K562 (cell line): ENCODE data around the gene GPR21. TPM values are rescaled to one million over a fixed set of nuclear protein-coding genes. Genes with fewer than 3 reads are reported as not detected.

Experiments used
- ATAC-seq: fragments of 200-7000 bp; cut with Tn5 transposase; 3 replicates; pipeline ENCODE4 v1.9.1; 2020; ENCODE audit warnings: moderate library complexity
- BruUV-seq: library from RNA; stranded (reverse); fragments of 400-500 nt; replicated peaks from 2 replicates; lab custom pipeline; 2021; lab: Mats Ljungman, UMichigan
- CTCF ChIA-PET: fragments of 300-600 bp; formaldehyde crosslinking; extraction: SDS; loops from one replicate; lab custom pipeline; 2021; ENCODE audit warnings: low intra/inter-chr PET ratio; lab: Yijun Ruan, JAX
- POLR2A ChIA-PET: fragments of 300-600, 350-650 bp; sonication (Branson Sonifier 250); formaldehyde crosslinking; extraction: SDS; loops from one replicate; lab custom pipeline; 2021; ENCODE audit warnings: antibody characterized with exemption, inconsistent platforms; lab: Yijun Ruan, JAX
- DNase-seq, 4 experiments: peaks; one replicate each; pipeline versions ENCODE4 v3.0.0 to v3.0.0-alpha.2; 2011 to 2018; ENCODE audit warnings: low spot score in 3 of 4, mixed read lengths in 3 of 4; ENCODE audit errors: extremely low read depth in 1 of 4
- FAIRE-seq: peaks from 2 replicates; lab custom pipeline; 2011; peaks lifted over from hg19 to GRCh38; lab: Jason Lieb, UNC
- H2AFZ ChIP-seq: 2 replicates; pipeline ENCODE4 v1.6.0; 2011; ENCODE audit warnings: low read depth, low read length, control low read depth, inconsistent platforms
- H3K27ac ChIP-seq: fragments of 200-600 bp; 3 replicates; pipeline ENCODE4 v1.8.0; 2011; ENCODE audit warnings: low read depth, mild to moderate bottlenecking, control low read depth, inconsistent platforms, low read length, moderate library complexity, mixed read lengths; ENCODE audit errors: extremely low read depth
- H3K27me3 ChIP-seq, 2 experiments: fragments of 300-600 bp in 1 of 2; 2 replicates in 1 of 2; 3 replicates in 1 of 2; pipeline versions ENCODE4 v1.6.0 to v1.8.0; 2011; ENCODE audit warnings: inconsistent platforms in 2 of 2, low read length in 2 of 2, mild to moderate bottlenecking in 1 of 2, mixed read lengths in 1 of 2, moderate library complexity in 1 of 2; ENCODE audit not compliant: control insufficient read depth in 2 of 2, insufficient read depth in 2 of 2
- H3K36me3 ChIP-seq: fragments of 300-600 bp; 3 replicates; pipeline ENCODE4 v1.8.0; 2011; ENCODE audit warnings: mild to moderate bottlenecking, low read length, inconsistent platforms; ENCODE audit not compliant: control insufficient read depth, insufficient read depth
- H3K4me1 ChIP-seq, 2 experiments: fragments of 200-600 bp in 1 of 2; replicated peaks in 1 of 2; 2 replicates in 1 of 2; 3 replicates in 1 of 2; pipeline versions ENCODE4 v1.5.1 to v1.8.0; 2011; ENCODE audit warnings: inconsistent platforms in 2 of 2, low read length in 2 of 2, mild to moderate bottlenecking in 1 of 2, mixed read lengths in 1 of 2, moderate library complexity in 1 of 2; ENCODE audit not compliant: control insufficient read depth in 2 of 2, insufficient read depth in 2 of 2
- H3K4me2 ChIP-seq: 2 replicates; pipeline ENCODE4 v1.6.1; 2011; ENCODE audit warnings: low read length, control low read depth, inconsistent platforms, mixed read lengths; ENCODE audit not compliant: insufficient read depth
- H3K4me3 ChIP-seq: fragments of 200-600 bp; sonication (generic), shearing (Covaris generic); 2 replicates; pipeline ENCODE4 v1.5.1; 2016; ENCODE audit warnings: control low read depth, inconsistent platforms
- H3K79me2 ChIP-seq: fragments of 200-600 bp; 3 replicates; pipeline ENCODE4 v1.8.0; 2011; ENCODE audit warnings: low read length, inconsistent platforms; ENCODE audit not compliant: control insufficient read depth, insufficient read depth
- H3K9ac ChIP-seq, 2 experiments: 2 replicates each; pipeline versions ENCODE4 v1.6.0 to v1.6.1; 2011; ENCODE audit warnings: low read depth in 2 of 2, low read length in 2 of 2, control low read depth in 1 of 2, inconsistent platforms in 1 of 2, mild to moderate bottlenecking in 1 of 2, mixed read lengths in 1 of 2; ENCODE audit not compliant: insufficient read depth in 1 of 2
- H3K9me1 ChIP-seq: one replicate; pipeline ENCODE4 v1.6.0; 2011; ENCODE audit warnings: inconsistent platforms, mild to moderate bottlenecking, low read length, moderate library complexity; ENCODE audit not compliant: control insufficient read depth, insufficient read depth
- H3K9me3 ChIP-seq: replicated peaks from 2 replicates; pipeline ENCODE4 v1.5.1; 2011; ENCODE audit warnings: low read depth, low read length, inconsistent platforms; ENCODE audit not compliant: control insufficient read depth, insufficient read depth
- H4K20me1 ChIP-seq: replicated peaks from 2 replicates; pipeline ENCODE4 v1.6.1; 2011; ENCODE audit warnings: low read length, inconsistent platforms, mixed read lengths; ENCODE audit not compliant: control insufficient read depth, insufficient read depth
- FOSL1 ChIP-seq: fragments of 200-800 bp; sonication (Bioruptor generic); conservative IDR thresholded peaks from 2 replicates; pipeline ENCODE4 v1.6.1; 2016; ENCODE audit warnings: missing genetic modification characterization, missing compliant biosample characterization
- HOMEZ ChIP-seq: fragments of 250-450 bp; sonication (Bioruptor Pico); IDR thresholded peaks from 2 replicates; pipeline ENCODE4 v1.4.0; 2020; ENCODE audit warnings: mild to moderate bottlenecking, moderate library complexity
- IRF2 ChIP-seq: sonication (generic); formaldehyde crosslinking; IDR thresholded peaks from 2 replicates; pipeline ENCODE4 v1.8.1; 2022; ENCODE audit warnings: mild to moderate bottlenecking, missing genetic modification reagents
- MCM7 ChIP-seq, 2 experiments: fragments of 450-650 bp; IDR thresholded peaks; 2 replicates each; pipeline ENCODE4 v1.6.1; 2016 to 2018
- RFX1 ChIP-seq: fragments of 450-650 bp; IDR thresholded peaks from 2 replicates; pipeline ENCODE4 v1.6.1; 2016; ENCODE audit warnings: mild to moderate bottlenecking, moderate library complexity
- ZNF124 ChIP-seq: sonication (generic); formaldehyde crosslinking; IDR thresholded peaks from 2 replicates; pipeline ENCODE4 v1.8.1; 2022; ENCODE audit warnings: missing genetic modification reagents
- ZNF316 ChIP-seq: fragments of 450-650 bp; IDR thresholded peaks from 2 replicates; pipeline ENCODE4 v1.6.1; 2016
- ZNF584 ChIP-seq: fragments of 200-800 bp; sonication (Bioruptor generic); IDR thresholded peaks from 2 replicates; pipeline ENCODE4 v1.6.1; 2016; ENCODE audit warnings: low read depth, mild to moderate bottlenecking, missing genetic modification characterization, missing compliant biosample characterization
- ZSCAN29 ChIP-seq: fragments of 450-650 bp; IDR thresholded peaks from 2 replicates; pipeline ENCODE4 v1.6.1; 2017
- WGBS: fragments of 100-300 bp; shearing (Covaris generic); methylation state at CpG from one replicate; pipeline ENCODE4 v1.1.6; 2016; ENCODE audit warnings: low coverage, mixed read lengths; ENCODE audit not compliant: insufficient coverage; ENCODE audit errors: missing lambda C conversion rate; 5-methylcytosine and 5-hydroxymethylcytosine counted together
- in situ Hi-C: fragments of 300-500 bp; cut with MboI; formaldehyde crosslinking; loops from 4 replicates; pipeline ENCODE4 v1.15.0; 2018; ENCODE audit warnings: inconsistent platforms, mixed read lengths
- intact Hi-C: fragments of 100-400 bp; cut with micrococcal nuclease; formaldehyde crosslinking; loops from 2 replicates; pipeline ENCODE4 v1.14.2; 2022
- polyA plus RNA-seq, 8 experiments: library from polyadenylated mRNA; depleted of rRNA in 4 of 8; stranded (reverse) in 5 of 8; unstranded in 3 of 8; fragments of >200 nt; fragmentation: Nextera tagmentation in 2 of 8; fragmentation: Illumina TruSeq in 1 of 8; extraction: Ambion mirVana in 2 of 8; extraction: Trizol in 1 of 8; gene quantifications; 2 replicates each; pipeline versions ENCODE4 v1.2.1 to v1.2.3, GENCODE V29; 2011 to 2014; ENCODE audit warnings: inconsistent platforms in 1 of 8, missing spikeins in 1 of 8
- total RNA-seq, 7 experiments: library from RNA; depleted of rRNA in 6 of 7; stranded (reverse); fragments of >200 nt in 6 of 7; fragmentation: Illumina TruSeq in 2 of 7; extraction: Trizol in 2 of 7; gene quantifications; 2 replicates each; pipeline versions ENCODE4 v1.2.1 to v1.2.3, GENCODE V29; 2011 to 2021; ENCODE audit warnings: low replicate concordance in 1 of 7

GPR21 gene
- total and polyA plus RNA-seq, 9 of the 15 experiments (the other 6 are each of a cell fraction or from before 2014, with no cell fraction given) = 0.16 to 0.83 (median 0.36) TPM; not detected in 6

GRCh38 chr9:123072407-123072995 is 39.0 kb downstream of the GPR21 start:
- no peaks in the 10 kb centered on the region for H3K79me2 ChIP-seq
- no peak overlapping the region for H2AFZ ChIP-seq
- intact Hi-C loops = no loop called here
- no peaks in the 10 kb centered on the region for H3K9me1 ChIP-seq
- DNase-seq = no peak
- no peak for TF ChIP-seq RFX1
- no peak for TF ChIP-seq ZNF584 (CRISPR knock-in tag)
- TF ChIP-seq IRF2 = no peak
- TF ChIP-seq MCM7 (IDR thresholded peaks at IDR 0.05) = no peak
- TF ChIP-seq FOSL1 (tag) = no peak
- no peak for TF ChIP-seq ZSCAN29
- no peak for TF ChIP-seq ZNF316
- no peak for TF ChIP-seq HOMEZ
- no peak for TF ChIP-seq ZNF124 (CRISPR knock-in tag)
- TF ChIP-seq, all 486 proteins: peak for 0
- ChIA-PET POLR2A (interaction anchor here (0.6 to 1.3 kb wide), 3 partner anchors 9 to 883 kb away, joined by 3 to 5 read pairs (median 4); no protein-coding TSS in a partner anchor), CTCF (no interaction called here)
- Histone ChIP-seq H3K9me3 (no peaks in the 10 kb centered on the region), H3K9ac (no peak overlapping the region), H3K27me3 (no peaks in the 10 kb centered on the region), H3K4me1 (no peaks in the 10 kb centered on the region), H4K20me1 (no peaks in the 10 kb centered on the region), H3K4me2 (no peak overlapping the region), H3K27ac (no peak overlapping the region), H3K36me3 (peaks cover 25% of the 10 kb centered on the region), H3K4me3 (no peak overlapping the region)
- 62% methylated on average over 2 of the region's 2 CpGs for WGBS
- no peak for FAIRE-seq
- no TSS peak for BruUV-seq
- no peak for ATAC-seq
- in situ Hi-C loops = no loop called here
